Left lung (tissue), 10 donors: Measurements from ENCODE around the gene ERO1B. TPM values are rescaled to one million over a fixed set of nuclear protein-coding genes. Genes with fewer than 3 reads are reported as not detected.

ENCODE experiments used
- ATAC-seq: fragments of 200-7000 bp; cut with Tn5 transposase; one replicate; pipeline ENCODE4 v1.9.1; 2020; ENCODE audit warnings: moderate library complexity
- DNase-seq, 4 donors: peaks; one replicate each; pipeline ENCODE4 v3.0.0-alpha.2; 2013 to 2020
- H3K27ac ChIP-seq, 2 donors: fragments of 200-600 bp; sonication (generic) in 1 of 2; one replicate each; pipeline versions ENCODE4 v1.5.0 to v1.8.0; 2020 to 2021
- H3K27me3 ChIP-seq, 2 donors: fragments of 200-600 bp; sonication (generic) in 1 of 2; one replicate each; pipeline versions ENCODE4 v1.5.0 to v1.8.0; 2020 to 2021
- H3K36me3 ChIP-seq, 2 donors: fragments of 200-600 bp; sonication (generic) in 1 of 2; one replicate each; pipeline versions ENCODE4 v1.5.0 to v1.8.0; 2020 to 2021
- H3K4me1 ChIP-seq, 2 donors: fragments of 200-600 bp; one replicate each; pipeline ENCODE4 v1.8.0; 2021
- H3K4me3 ChIP-seq, 2 donors: fragments of 200-600 bp; sonication (generic) in 1 of 2; one replicate each; pipeline versions ENCODE4 v1.5.0 to v1.8.0; 2020 to 2021; ENCODE audit warnings: mild to moderate bottlenecking in 1 of 2
- H3K9me3 ChIP-seq, 2 donors: fragments of 200-600 bp; sonication (generic) in 1 of 2; one replicate each; pipeline versions ENCODE4 v1.5.0 to v1.8.0; 2020 to 2021
- intact Hi-C, 2 donors: fragments of 100-400 bp; cut with DNase I; formaldehyde crosslinking; loops; one replicate each; pipeline versions ENCODE4 v1.11.2 to v1.14.2; 2022
- polyA plus RNA-seq, 6 donors: library from polyadenylated mRNA; unstranded; fragments of 120-200 nt; gene quantifications; one replicate each; pipeline ENCODE4 v1.2.1, GENCODE V29; 2013; ENCODE audit not compliant: insufficient read length in 6 of 6
- total RNA-seq, 2 donors: library from RNA; stranded (reverse); fragmentation: NEBNext Ultra II Directional; extraction: Animal tissue kit (Norgen Biotek cat#: 25700); gene quantifications; one replicate each; pipeline ENCODE4 v1.2.1, GENCODE V29; 2021
- TF ChIP-seq, protein P1 (sequence below), 2 donors: fragments of 200-600 bp; sonication (generic) in 1 of 2; IDR thresholded peaks; one replicate each; pipeline versions ENCODE4 v1.5.0 to v1.8.0; 2021; ENCODE audit warnings: antibody characterized with exemption in 2 of 2
- donor health status: DM: no; HTN: yes; CAD: no.
- donor health status: DM: no; HTN: no; CAD: no.

Gene ERO1B
- total and polyA plus RNA-seq, 8 donors: 5.8 to 11.1 (median 9.5) TPM

DNA sequence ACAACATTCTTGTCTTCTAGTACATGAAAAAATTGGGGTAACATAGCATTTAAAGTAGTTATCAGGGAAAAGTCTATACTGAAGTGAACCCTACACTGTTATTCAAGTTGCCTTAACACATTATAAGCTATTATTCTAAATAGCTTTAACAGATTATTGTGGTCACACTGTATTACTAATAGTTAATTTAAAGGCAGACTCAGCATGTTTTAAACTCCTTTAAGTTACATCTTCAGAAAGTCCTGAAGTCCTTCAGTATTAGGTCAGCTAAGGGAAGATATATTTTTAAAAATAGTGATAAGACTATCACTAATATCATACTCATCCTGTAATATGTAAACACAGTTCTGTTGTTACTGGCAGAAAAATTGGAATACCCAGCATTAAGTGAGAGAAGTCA lies 72.0 kb downstream of the ERO1B start:
- Histone ChIP-seq H3K27ac (no peak overlapping the region), H3K4me3 (no peak overlapping the region), H3K4me1 (peaks cover 0 to 4% of the 10 kb centered on the region in 2 donors), H3K27me3 (no peaks in the 10 kb centered on the region), H3K36me3 (peaks cover 0 to 15% of the 10 kb centered on the region in 2 donors), H3K9me3 (no peaks in the 10 kb centered on the region)
- TF ChIP-seq, protein P1, sequence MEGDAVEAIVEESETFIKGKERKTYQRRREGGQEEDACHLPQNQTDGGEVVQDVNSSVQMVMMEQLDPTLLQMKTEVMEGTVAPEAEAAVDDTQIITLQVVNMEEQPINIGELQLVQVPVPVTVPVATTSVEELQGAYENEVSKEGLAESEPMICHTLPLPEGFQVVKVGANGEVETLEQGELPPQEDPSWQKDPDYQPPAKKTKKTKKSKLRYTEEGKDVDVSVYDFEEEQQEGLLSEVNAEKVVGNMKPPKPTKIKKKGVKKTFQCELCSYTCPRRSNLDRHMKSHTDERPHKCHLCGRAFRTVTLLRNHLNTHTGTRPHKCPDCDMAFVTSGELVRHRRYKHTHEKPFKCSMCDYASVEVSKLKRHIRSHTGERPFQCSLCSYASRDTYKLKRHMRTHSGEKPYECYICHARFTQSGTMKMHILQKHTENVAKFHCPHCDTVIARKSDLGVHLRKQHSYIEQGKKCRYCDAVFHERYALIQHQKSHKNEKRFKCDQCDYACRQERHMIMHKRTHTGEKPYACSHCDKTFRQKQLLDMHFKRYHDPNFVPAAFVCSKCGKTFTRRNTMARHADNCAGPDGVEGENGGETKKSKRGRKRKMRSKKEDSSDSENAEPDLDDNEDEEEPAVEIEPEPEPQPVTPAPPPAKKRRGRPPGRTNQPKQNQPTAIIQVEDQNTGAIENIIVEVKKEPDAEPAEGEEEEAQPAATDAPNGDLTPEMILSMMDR (IDR thresholded peaks at IDR 0.05): no peak
- intact Hi-C loops: no loop called here
- DNase-seq (no peak), ATAC-seq (no peak)

DNA sequence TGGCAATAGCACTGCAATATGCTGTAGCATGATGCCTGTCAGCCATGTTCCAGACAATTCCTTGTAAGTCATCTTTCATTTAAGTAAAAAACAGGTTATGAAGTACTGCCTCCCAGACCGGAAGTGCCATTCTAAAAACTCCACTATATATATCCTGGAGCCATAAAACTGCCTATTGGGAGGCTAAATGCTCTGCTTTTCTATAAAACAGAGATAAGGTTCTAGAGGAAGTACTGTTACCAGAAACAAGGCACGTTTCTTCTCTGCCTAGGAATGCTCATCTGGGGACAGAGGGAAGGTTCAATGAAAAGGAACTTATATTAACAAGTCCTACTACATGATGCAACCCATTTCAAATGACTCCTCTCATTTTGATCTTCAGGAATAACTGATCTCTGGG lies 72.6 kb downstream of the ERO1B start:
- intact Hi-C loops: no loop called here
- H3K4me3 ChIP-seq: no peak overlapping the region
- DNase-seq (no peak), ATAC-seq (no peak)
- H3K36me3 ChIP-seq: peaks cover 0 to 15% of the 10 kb centered on the region in 2 donors
- TF ChIP-seq, protein P1 (IDR thresholded peaks at IDR 0.05): no peak
- no peaks in the 10 kb centered on the region for H3K9me3 ChIP-seq
- H3K27me3 ChIP-seq: no peaks in the 10 kb centered on the region
- H3K4me1 ChIP-seq: peaks cover 0 to 4% of the 10 kb centered on the region in 2 donors
- H3K27ac ChIP-seq: no peak overlapping the region

DNA sequence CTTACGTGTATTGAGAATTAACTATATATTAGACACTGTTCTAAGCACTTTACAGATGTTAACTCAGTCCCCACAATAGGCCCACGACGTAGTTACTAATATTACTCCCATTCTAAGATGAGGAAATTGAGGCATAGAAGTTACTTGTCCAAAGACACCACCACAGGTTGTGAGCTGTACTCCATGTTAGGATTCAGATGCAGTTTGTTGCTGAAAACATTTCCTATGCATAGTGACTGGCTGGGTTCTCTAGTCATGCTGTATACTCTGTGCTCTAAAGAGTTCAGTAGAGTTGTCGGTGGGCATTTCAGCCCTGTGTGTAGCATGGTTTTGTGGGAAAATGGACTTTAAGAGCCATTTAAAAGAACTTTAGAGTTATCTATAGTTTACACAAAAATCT lies 74.2 kb downstream of the ERO1B start:
- H3K36me3 ChIP-seq: peaks cover 0 to 20% of the 10 kb centered on the region in 2 donors
- TF ChIP-seq, protein P1 (IDR thresholded peaks at IDR 0.05): no peak
- no peak overlapping the region for H3K27ac ChIP-seq
- no peak overlapping the region for H3K4me3 ChIP-seq
- peaks cover 0 to 4% of the 10 kb centered on the region in 2 donors for H3K4me1 ChIP-seq
- H3K9me3 ChIP-seq: no peaks in the 10 kb centered on the region
- H3K27me3 ChIP-seq: no peaks in the 10 kb centered on the region
- intact Hi-C loops: no loop called here
- ATAC-seq (no peak), DNase-seq (no peak)

DNA sequence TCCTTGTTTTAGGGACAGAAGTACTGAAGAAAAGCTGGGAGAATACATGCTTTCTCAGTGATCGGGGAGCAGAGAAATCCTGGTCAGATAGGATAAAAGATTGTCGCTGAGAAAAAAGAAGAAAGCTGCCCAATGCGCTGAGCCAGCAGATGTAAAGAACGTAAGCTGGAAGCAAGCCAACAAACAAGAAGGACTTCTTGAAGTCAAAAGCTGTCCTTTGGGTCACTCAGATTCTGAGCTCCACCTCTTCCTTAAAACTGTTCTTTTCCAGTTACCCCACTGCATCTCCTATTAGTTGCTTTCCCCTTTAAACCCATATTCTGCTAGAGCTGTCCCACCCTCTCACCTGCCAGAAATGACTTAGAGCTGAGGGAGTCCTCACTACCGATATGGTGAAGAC lies 74.6 kb downstream of the ERO1B start:
- Histone ChIP-seq H3K9me3 (peaks cover 0 to 1% of the 10 kb centered on the region in 2 donors), H3K27me3 (no peaks in the 10 kb centered on the region), H3K27ac (peak overlapping the region in 1 of 2 donors; percentile 35), H3K4me1 (peaks cover 0 to 4% of the 10 kb centered on the region in 2 donors), H3K4me3 (no peak overlapping the region), H3K36me3 (peaks cover 0 to 24% of the 10 kb centered on the region in 2 donors)
- DNase-seq (peak in 2 of 4 donors; percentile 11 to 31), ATAC-seq (peak; percentile 31)
- TF ChIP-seq, protein P1 (IDR thresholded peaks at IDR 0.05): no peak
- intact Hi-C loops: no loop called here

DNA sequence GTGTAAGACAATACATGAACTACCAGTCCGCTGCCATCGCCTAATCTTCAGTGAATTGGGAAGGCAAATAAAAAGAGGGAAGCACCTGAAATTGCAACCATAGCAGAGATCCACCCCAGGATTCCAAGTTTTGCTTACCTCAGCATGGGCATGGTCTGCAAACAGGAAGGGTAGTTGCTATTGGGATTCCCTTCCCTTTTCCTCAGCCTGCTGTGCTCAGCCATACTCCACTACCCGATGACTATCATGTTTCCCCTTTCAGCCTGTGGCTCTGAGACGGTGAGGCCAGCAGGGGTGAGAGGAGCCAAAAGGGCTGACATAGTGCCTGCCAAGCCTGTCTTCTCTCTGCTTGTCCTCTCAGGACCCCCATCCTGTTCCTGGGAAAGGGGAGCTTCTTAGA lies 75.2 kb downstream of the ERO1B start:
- no peaks in the 10 kb centered on the region for H3K27me3 ChIP-seq
- peak overlapping the region in 1 of 2 donors; percentile 35 for H3K27ac ChIP-seq
- peak; percentile 91 for ATAC-seq
- peaks cover 0 to 4% of the 10 kb centered on the region in 2 donors for H3K9me3 ChIP-seq
- no peak overlapping the region for H3K4me3 ChIP-seq
- TF ChIP-seq, protein P1 (IDR thresholded peaks at IDR 0.05): no peak
- peak in 3 of 4 donors; percentile 0 to 60 (median 30) for DNase-seq
- intact Hi-C loops: no loop called here
- peaks cover 0 to 4% of the 10 kb centered on the region in 2 donors for H3K4me1 ChIP-seq
- H3K36me3 ChIP-seq: peaks cover 0 to 26% of the 10 kb centered on the region in 2 donors
